BJ (cell line): Measurements from ENCODE around the gene CYGB. TPM values are rescaled to one million over a fixed set of nuclear protein-coding genes. Genes with fewer than 3 reads are reported as not detected.

ENCODE experiments used
- CTCF ChIA-PET: fragments of 350-600 bp; formaldehyde crosslinking; extraction: SDS; loops from one replicate; lab custom pipeline; 2021; ENCODE audit warnings: antibody characterized with exemption, inconsistent platforms; lab: Yijun Ruan, JAX
- POLR2A ChIA-PET: fragments of 300-600 bp; sonication (Branson Sonifier 250); formaldehyde crosslinking; extraction: SDS; loops from one replicate; lab custom pipeline; 2021; ENCODE audit warnings: antibody characterized with exemption; lab: Charles Lee
- DNase-seq: peaks from one replicate; pipeline ENCODE4 v3.0.0-alpha.2; 2011; ENCODE audit warnings: low read depth
- H3K27me3 ChIP-seq: 2 replicates; pipeline ENCODE4 v1.6.0; 2011; ENCODE audit warnings: low read length; ENCODE audit not compliant: control insufficient read depth, insufficient read depth
- H3K36me3 ChIP-seq: 2 replicates; pipeline ENCODE4 v1.5.1; 2011; ENCODE audit warnings: low read length; ENCODE audit not compliant: control insufficient read depth, insufficient read depth
- H3K4me3 ChIP-seq: 2 replicates; pipeline ENCODE4 v1.5.1; 2011; ENCODE audit warnings: low read depth, mild to moderate bottlenecking, control low read depth, low read length
- CTCF ChIP-seq: IDR thresholded peaks from 2 replicates; pipeline ENCODE4 v1.5.1; 2011; ENCODE audit warnings: low read depth, mild to moderate bottlenecking, control low read depth, inconsistent platforms, low read length, moderate library complexity; ENCODE audit not compliant: insufficient read depth
- polyA plus RNA-seq: library from polyadenylated mRNA; depleted of rRNA; stranded (reverse); fragments of >200 nt; gene quantifications from 2 replicates; pipeline ENCODE4 v1.2.3, GENCODE V29; 2011

CYGB gene
- polyA plus RNA-seq, 1 experiment = 1.4 TPM

- no peak for TF ChIP-seq CTCF
- Histone ChIP-seq H3K36me3 (no peaks in the 10 kb centered on the region), H3K4me3 (no peak overlapping the region), H3K27me3 (no peaks in the 10 kb centered on the region)
- ChIA-PET POLR2A (interaction anchor here (0.5 kb wide), 1 partner anchor 11 kb away, joined by 3 read pairs; no protein-coding TSS in a partner anchor), CTCF (interaction anchor here (0.9 to 1.3 kb wide), 3 partner anchors 16 to 46 kb away, joined by 3 to 4 read pairs (median 4); no protein-coding TSS in a partner anchor)
- DNase-seq = no peak
These were observed 40.4 kb upstream of the CYGB start for GRCh38 chr17:76577876-76578275.

- no peak for TF ChIP-seq CTCF
These were observed 38.7 kb upstream of the CYGB start for GRCh38 chr17:76576189-76576588.

GRCh38 chr17:76575570-76575969, 38.1 kb upstream of the CYGB start:
- Histone ChIP-seq H3K27me3 (no peaks in the 10 kb centered on the region), H3K36me3 (no peaks in the 10 kb centered on the region), H3K4me3 (no peak overlapping the region)
- no peak for TF ChIP-seq CTCF
- no peak for DNase-seq
- ChIA-PET CTCF (interaction anchor here (1.1 kb wide), 1 partner anchor 106 kb away, joined by 3 read pairs; no protein-coding TSS in a partner anchor), POLR2A (no interaction called here)

More at GRCh38 chr17:76576189-76576588, 38.7 kb upstream of the CYGB start:
- Histone ChIP-seq H3K4me3 (no peak overlapping the region), H3K27me3 (no peaks in the 10 kb centered on the region), H3K36me3 (no peaks in the 10 kb centered on the region)
- DNase-seq = no peak
- ChIA-PET CTCF (no interaction called here), POLR2A (no interaction called here)

GRCh38 chr17:76574166-76574565, 36.7 kb upstream of the CYGB start:
- ChIA-PET CTCF (interaction anchor here (1.2 kb wide), 1 partner anchor 49 kb away, joined by 4 read pairs; no protein-coding TSS in a partner anchor), POLR2A (no interaction called here)
- Histone ChIP-seq H3K27me3 (no peaks in the 10 kb centered on the region), H3K4me3 (no peak overlapping the region), H3K36me3 (no peaks in the 10 kb centered on the region)
- DNase-seq = no peak
- no peak for TF ChIP-seq CTCF

GRCh38 chr17:76573096-76573495, 35.6 kb upstream of the CYGB start:
- Histone ChIP-seq H3K36me3 (no peaks in the 10 kb centered on the region), H3K4me3 (no peak overlapping the region), H3K27me3 (no peaks in the 10 kb centered on the region)
- TF ChIP-seq CTCF = no peak
- POLR2A ChIA-PET = no interaction called here
- CTCF ChIA-PET = interaction anchor here (0.6 to 1.0 kb wide), 2 partner anchors 9 to 15 kb away, joined by 3 to 4 read pairs; no protein-coding TSS in a partner anchor
- DNase-seq = no peak
